ENCODE results near the gene MRPS27. TPM values are rescaled to one million over a fixed set of nuclear protein-coding genes. Genes with fewer than 3 reads are reported as not detected.

Gene MRPS27
- total RNA-seq, 1 donor from 2014 or later: 26.0 TPM

DNA sequence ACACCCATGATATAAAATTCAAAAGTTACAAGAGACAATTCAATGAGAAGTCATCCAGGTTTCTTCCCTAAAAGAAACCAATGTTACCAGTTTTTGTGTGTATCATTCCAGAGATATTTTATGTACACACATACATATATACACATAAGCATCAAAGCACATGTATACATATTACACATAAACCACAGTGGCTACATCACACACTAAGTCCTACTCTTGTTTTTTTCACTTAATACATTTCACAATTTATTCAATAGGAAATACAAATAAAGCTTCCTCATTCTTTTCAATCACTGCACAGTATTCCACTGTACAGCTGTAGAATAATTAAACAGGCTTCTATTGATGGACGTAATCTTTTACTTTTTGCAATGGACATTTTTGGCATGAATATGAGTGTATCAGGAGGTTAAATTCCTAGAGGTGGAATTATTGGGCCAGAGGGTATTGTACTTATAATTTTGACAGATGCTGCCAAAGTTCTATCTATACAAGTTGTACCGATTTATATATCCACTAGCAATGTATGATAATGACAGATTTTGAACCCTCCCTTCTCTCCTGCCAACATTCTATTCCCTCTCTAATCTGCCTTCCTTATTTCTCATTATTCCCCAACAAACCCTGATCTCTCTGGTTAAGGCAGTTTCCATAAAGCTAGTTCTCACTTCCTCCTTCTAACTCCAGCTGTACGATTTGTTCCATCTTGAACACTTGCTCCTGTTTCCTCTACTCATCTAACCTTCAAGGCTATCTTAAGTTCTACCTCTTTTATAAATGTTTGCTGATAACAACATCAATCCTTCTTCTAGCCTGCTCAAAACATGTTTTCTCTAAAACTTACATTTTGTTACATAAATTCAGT is 35.2 kb downstream of the MRPS27 start:
- Mint-ChIP-seq H3K4me1 (ENCODE audit: low read depth) (peaks cover 56% of the 10 kb centered on the region), H3K4me3 (ENCODE audit: unreplicated experiment) (no peak overlapping the region), H3K27me3 (ENCODE audit: low read depth) (no peaks in the 10 kb centered on the region), H3K9me3 (ENCODE audit: low read depth) (no peaks in the 10 kb centered on the region), H3K27ac (ENCODE audit: unreplicated experiment) (peak overlapping the region; percentile 23), H3K36me3 (ENCODE audit: low read depth) (peaks cover 5% of the 10 kb centered on the region)
- no peak for DNase-seq (ENCODE audit: low spot score)
- TF ChIP-seq, protein P1, sequence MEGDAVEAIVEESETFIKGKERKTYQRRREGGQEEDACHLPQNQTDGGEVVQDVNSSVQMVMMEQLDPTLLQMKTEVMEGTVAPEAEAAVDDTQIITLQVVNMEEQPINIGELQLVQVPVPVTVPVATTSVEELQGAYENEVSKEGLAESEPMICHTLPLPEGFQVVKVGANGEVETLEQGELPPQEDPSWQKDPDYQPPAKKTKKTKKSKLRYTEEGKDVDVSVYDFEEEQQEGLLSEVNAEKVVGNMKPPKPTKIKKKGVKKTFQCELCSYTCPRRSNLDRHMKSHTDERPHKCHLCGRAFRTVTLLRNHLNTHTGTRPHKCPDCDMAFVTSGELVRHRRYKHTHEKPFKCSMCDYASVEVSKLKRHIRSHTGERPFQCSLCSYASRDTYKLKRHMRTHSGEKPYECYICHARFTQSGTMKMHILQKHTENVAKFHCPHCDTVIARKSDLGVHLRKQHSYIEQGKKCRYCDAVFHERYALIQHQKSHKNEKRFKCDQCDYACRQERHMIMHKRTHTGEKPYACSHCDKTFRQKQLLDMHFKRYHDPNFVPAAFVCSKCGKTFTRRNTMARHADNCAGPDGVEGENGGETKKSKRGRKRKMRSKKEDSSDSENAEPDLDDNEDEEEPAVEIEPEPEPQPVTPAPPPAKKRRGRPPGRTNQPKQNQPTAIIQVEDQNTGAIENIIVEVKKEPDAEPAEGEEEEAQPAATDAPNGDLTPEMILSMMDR (IDR thresholded peaks at IDR 0.05): no peak

- TF ChIP-seq, protein P1 (IDR thresholded peaks at IDR 0.05): no peak
- no peaks in the 10 kb centered on the region for H3K9me3 Mint-ChIP-seq (ENCODE audit: low read depth)
- DNase-seq (ENCODE audit: low spot score): no peak
- H3K4me3 Mint-ChIP-seq (ENCODE audit: unreplicated experiment): no peak overlapping the region
- H3K36me3 Mint-ChIP-seq (ENCODE audit: low read depth): peaks cover 6% of the 10 kb centered on the region
- H3K27ac Mint-ChIP-seq (ENCODE audit: unreplicated experiment): peak overlapping the region; percentile 83
- peaks cover 47% of the 10 kb centered on the region for H3K4me1 Mint-ChIP-seq (ENCODE audit: low read depth)
- no peaks in the 10 kb centered on the region for H3K27me3 Mint-ChIP-seq (ENCODE audit: low read depth)
These were observed 36.7 kb downstream of the MRPS27 start for GRCh38 chr5:72283358-72283757.

DNA sequence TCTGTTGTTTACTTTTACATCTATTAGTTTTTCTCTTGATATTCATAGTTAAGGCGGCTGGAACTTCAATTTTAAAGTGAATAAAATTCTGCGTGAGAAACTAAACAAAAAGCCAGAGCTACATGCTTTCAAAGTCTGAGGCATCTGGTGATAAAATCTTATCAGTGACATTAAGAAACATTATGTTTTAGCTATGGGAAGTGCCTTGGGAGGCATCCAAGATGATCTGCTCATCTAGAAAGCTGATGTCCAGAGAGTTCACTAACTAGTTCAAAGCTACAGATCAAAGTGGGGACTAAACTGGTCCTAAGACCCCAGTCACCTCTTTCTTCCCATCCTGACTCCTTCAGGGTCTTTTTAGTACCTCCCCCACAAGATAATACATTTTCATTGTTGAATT is 37.2 kb downstream of the MRPS27 start:
- TF ChIP-seq, protein P1 (IDR thresholded peaks at IDR 0.05): no peak
- Mint-ChIP-seq H3K27ac (ENCODE audit: unreplicated experiment) (peak overlapping the region; percentile 83), H3K4me3 (ENCODE audit: unreplicated experiment) (no peak overlapping the region)

DNA sequence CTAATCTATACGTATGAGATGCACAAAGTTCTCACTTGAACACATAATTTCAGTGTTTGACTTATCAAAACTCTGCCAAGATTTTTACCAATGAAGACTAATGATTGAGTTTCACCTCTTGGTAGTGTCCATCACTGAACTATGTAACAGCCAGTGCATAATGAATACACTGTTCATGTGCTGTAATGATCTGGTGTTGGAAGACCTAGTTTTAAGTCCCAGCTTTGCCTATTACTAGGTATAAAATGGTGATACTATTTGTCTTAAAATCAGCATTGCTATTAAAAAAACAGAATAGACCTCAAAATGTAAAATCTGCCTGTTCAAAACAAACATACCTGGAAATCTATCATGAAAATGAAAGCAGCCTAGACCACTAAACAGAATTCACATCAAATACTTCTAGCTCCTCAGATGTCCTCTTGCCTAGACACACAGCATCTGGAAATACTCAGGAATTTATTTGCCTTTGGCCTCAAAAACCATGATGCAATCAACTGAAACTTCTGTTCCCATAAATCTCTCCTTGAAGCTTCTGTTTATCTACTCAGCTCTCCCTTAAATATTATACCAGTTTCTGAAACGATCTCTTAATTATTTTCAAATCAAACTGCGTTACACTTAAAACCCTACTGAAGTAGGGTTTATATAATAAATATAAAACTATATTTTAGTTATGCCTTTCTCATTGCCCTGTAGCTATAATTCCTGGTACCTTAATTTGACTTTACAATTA is 38.1 kb downstream of the MRPS27 start:
- Mint-ChIP-seq H3K4me1 (ENCODE audit: low read depth) (peaks cover 47% of the 10 kb centered on the region), H3K9me3 (ENCODE audit: low read depth) (no peaks in the 10 kb centered on the region), H3K27ac (ENCODE audit: unreplicated experiment) (peak overlapping the region; percentile 83), H3K27me3 (ENCODE audit: low read depth) (no peaks in the 10 kb centered on the region), H3K36me3 (ENCODE audit: low read depth) (peaks cover 6% of the 10 kb centered on the region), H3K4me3 (ENCODE audit: unreplicated experiment) (no peak overlapping the region)
- TF ChIP-seq, protein P1 (IDR thresholded peaks at IDR 0.05): no peak
- DNase-seq (ENCODE audit: low spot score): no peak

More for the DNA sequence above, 37.2 kb downstream of the MRPS27 start:
- no peaks in the 10 kb centered on the region for H3K27me3 Mint-ChIP-seq (ENCODE audit: low read depth)
- peaks cover 47% of the 10 kb centered on the region for H3K4me1 Mint-ChIP-seq (ENCODE audit: low read depth)
- no peak for DNase-seq (ENCODE audit: low spot score)
- no peaks in the 10 kb centered on the region for H3K9me3 Mint-ChIP-seq (ENCODE audit: low read depth)
- H3K36me3 Mint-ChIP-seq (ENCODE audit: low read depth): peaks cover 5% of the 10 kb centered on the region

GRCh38 chr5:72281430-72281763 is 38.6 kb downstream of the MRPS27 start:
- peaks cover under 1% of the 10 kb centered on the region for H3K9me3 Mint-ChIP-seq (ENCODE audit: low read depth)
- H3K4me3 Mint-ChIP-seq (ENCODE audit: unreplicated experiment): no peak overlapping the region
- peak overlapping the region; percentile 83 for H3K27ac Mint-ChIP-seq (ENCODE audit: unreplicated experiment)
- peaks cover 8% of the 10 kb centered on the region for H3K36me3 Mint-ChIP-seq (ENCODE audit: low read depth)
- H3K4me1 Mint-ChIP-seq (ENCODE audit: low read depth): peaks cover 47% of the 10 kb centered on the region
- no peak for DNase-seq (ENCODE audit: low spot score)
- no peaks in the 10 kb centered on the region for H3K27me3 Mint-ChIP-seq (ENCODE audit: low read depth)
- TF ChIP-seq, protein P1 (IDR thresholded peaks at IDR 0.05): no peak

Data from chondrocyte (in vitro differentiated cells).